Measurements from ENCODE around the gene ACOX2. TPM values are rescaled to one million over a fixed set of nuclear protein-coding genes. Genes with fewer than 3 reads are reported as not detected.

ACOX2 gene
- total RNA-seq, 1 experiment from 2014 or later = 12.8 TPM

DNA sequence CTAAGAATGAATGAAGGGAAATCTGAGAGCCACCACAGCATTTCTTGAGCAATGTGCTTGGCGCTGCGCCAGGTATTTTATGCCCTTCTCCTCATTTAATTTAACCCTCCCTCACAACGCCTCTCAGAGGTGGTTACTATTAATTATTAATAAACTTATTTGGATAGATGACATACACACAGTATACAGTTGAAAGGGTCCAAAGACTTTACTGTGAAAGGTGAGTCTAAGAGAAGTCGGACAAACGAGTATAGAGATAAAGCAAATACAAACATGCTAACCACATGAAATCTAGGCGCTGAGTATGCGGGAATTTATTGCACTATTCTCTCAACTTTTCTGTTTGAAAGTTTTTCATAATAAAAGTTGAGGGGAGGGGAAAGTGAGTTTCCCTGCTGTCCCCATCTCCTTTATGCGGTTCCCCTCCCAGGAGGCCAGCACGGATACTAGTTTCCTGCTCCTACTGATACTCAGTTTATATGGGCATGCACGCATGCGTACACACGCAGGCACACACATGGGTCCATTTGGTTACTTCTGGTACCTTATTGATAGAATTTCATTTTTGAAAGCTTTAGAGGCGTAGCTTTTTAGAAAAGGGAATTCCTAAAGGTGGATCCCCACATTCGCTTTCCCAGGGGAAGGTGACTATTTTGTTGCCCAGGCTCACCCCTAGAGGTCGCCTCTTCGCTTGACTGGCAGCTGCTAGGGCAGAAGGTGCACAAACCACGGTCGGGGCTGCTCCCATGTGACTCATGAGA, 73.6 kb downstream of the ACOX2 start (continued):
- no peak for TF ChIP-seq TCF7L2 (IDR thresholded peaks at IDR 0.05; ENCODE audit: borderline replicate concordance, extremely low read depth, insufficient read depth, insufficient read length)
- TF ChIP-seq, protein P1, sequence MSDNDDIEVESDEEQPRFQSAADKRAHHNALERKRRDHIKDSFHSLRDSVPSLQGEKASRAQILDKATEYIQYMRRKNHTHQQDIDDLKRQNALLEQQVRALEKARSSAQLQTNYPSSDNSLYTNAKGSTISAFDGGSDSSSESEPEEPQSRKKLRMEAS (IDR thresholded peaks at IDR 0.05) = peak; percentile 81
- TF ChIP-seq EZH2phosphoT487 (IDR thresholded peaks at IDR 0.05; ENCODE audit: borderline replicate concordance) = no peak
- TF ChIP-seq, protein P2, sequence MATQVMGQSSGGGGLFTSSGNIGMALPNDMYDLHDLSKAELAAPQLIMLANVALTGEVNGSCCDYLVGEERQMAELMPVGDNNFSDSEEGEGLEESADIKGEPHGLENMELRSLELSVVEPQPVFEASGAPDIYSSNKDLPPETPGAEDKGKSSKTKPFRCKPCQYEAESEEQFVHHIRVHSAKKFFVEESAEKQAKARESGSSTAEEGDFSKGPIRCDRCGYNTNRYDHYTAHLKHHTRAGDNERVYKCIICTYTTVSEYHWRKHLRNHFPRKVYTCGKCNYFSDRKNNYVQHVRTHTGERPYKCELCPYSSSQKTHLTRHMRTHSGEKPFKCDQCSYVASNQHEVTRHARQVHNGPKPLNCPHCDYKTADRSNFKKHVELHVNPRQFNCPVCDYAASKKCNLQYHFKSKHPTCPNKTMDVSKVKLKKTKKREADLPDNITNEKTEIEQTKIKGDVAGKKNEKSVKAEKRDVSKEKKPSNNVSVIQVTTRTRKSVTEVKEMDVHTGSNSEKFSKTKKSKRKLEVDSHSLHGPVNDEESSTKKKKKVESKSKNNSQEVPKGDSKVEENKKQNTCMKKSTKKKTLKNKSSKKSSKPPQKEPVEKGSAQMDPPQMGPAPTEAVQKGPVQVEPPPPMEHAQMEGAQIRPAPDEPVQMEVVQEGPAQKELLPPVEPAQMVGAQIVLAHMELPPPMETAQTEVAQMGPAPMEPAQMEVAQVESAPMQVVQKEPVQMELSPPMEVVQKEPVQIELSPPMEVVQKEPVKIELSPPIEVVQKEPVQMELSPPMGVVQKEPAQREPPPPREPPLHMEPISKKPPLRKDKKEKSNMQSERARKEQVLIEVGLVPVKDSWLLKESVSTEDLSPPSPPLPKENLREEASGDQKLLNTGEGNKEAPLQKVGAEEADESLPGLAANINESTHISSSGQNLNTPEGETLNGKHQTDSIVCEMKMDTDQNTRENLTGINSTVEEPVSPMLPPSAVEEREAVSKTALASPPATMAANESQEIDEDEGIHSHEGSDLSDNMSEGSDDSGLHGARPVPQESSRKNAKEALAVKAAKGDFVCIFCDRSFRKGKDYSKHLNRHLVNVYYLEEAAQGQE (IDR thresholded peaks at IDR 0.05; ENCODE audit: low read depth) = no peak
- TF ChIP-seq POLR2A (IDR thresholded peaks at IDR 0.05; ENCODE audit: borderline replicate concordance, extremely low read depth, insufficient read depth, insufficient read length) = peak; percentile 23

DNA sequence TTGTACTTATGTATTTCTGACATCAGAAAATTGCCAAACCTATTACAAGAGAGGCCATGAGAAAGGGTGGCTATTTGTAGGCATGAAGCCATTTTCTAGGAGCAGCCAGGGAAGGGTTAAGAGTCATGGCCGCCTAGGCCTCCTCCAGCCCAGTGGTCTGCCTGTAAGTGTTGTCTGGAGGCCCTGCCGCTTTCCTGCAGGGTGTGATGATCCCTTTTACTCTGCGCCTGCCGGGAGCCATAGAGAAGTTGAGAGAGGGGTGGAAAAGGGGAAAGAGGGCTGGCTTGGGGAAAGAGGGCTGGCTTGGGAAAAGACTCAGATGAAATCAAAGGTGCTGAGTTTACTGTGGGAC, 74.2 kb downstream of the ACOX2 start:
- no peak overlapping the region for H3K9ac ChIP-seq (ENCODE audit: low read length)
- BruUV-seq (replicated peaks) = no TSS peak
- H3K9me3 ChIP-seq (ENCODE audit: control insufficient read depth in 1 of 2, insufficient read depth in 1 of 2, low read depth in 1 of 2, low read length in 2 of 2) = no peaks in the 10 kb centered on the region
- H3K27ac ChIP-seq (ENCODE audit: low read depth, low read length) = no peak overlapping the region
- no peaks in the 10 kb centered on the region for H3K79me2 ChIP-seq (ENCODE audit: insufficient read depth, low read length)
- no peak for TF ChIP-seq FOSL1 (IDR thresholded peaks at IDR 0.05; ENCODE audit: low read depth)
- no peak for TF ChIP-seq SP1 (IDR thresholded peaks at IDR 0.05; ENCODE audit: low read depth)
- TF ChIP-seq EZH2 (IDR thresholded peaks at IDR 0.05) = no peak
- TF ChIP-seq, protein P3, sequence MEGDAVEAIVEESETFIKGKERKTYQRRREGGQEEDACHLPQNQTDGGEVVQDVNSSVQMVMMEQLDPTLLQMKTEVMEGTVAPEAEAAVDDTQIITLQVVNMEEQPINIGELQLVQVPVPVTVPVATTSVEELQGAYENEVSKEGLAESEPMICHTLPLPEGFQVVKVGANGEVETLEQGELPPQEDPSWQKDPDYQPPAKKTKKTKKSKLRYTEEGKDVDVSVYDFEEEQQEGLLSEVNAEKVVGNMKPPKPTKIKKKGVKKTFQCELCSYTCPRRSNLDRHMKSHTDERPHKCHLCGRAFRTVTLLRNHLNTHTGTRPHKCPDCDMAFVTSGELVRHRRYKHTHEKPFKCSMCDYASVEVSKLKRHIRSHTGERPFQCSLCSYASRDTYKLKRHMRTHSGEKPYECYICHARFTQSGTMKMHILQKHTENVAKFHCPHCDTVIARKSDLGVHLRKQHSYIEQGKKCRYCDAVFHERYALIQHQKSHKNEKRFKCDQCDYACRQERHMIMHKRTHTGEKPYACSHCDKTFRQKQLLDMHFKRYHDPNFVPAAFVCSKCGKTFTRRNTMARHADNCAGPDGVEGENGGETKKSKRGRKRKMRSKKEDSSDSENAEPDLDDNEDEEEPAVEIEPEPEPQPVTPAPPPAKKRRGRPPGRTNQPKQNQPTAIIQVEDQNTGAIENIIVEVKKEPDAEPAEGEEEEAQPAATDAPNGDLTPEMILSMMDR (IDR thresholded peaks at IDR 0.05 in 2 of 3, conservative IDR thresholded peaks at IDR 0.05 in 1 of 3; ENCODE audit: borderline replicate concordance in 1 of 3, insufficient read depth in 1 of 3, low read depth in 2 of 3, low read length in 2 of 3) = no peak
- TF ChIP-seq CBX3 (IDR thresholded peaks at IDR 0.05; ENCODE audit: low read depth) = no peak
- no peak for TF ChIP-seq YY1 (IDR thresholded peaks at IDR 0.05; ENCODE audit: extremely low read depth, insufficient replicate concordance, low read depth, low read length)
- TF ChIP-seq, protein P2 (IDR thresholded peaks at IDR 0.05; ENCODE audit: low read depth) = no peak
- TF ChIP-seq, protein P1 (IDR thresholded peaks at IDR 0.05) = no peak
- TF ChIP-seq RAD21 (IDR thresholded peaks at IDR 0.05; ENCODE audit: low read depth) = no peak
- intact Hi-C loops (cut with micrococcal nuclease) = loop anchor here (1.0 kb wide), 1 partner anchor 69 kb away; no protein-coding TSS in a partner anchor
- ChIA-PET RAD21 (ENCODE audit: low non-redundant PET in 1 of 2, low total read pairs in 2 of 2, uncharacterized antibody in 2 of 2, unreplicated experiment in 2 of 2) (no interaction called here), CTCF (no interaction called here), POLR2A (no interaction called here)
- peaks cover 0 to 12% of the 10 kb centered on the region in 2 experiments; a peak in 3 of 4 replicates for H3K4me1 ChIP-seq (ENCODE audit: control insufficient read depth in 1 of 2, insufficient read depth in 2 of 2, low read length in 2 of 2)
- H3K4me3 ChIP-seq (replicated peaks in 1 of 2; ENCODE audit: low read depth in 1 of 2, low read length in 2 of 2) = no peak overlapping the region
- H3K9me2 ChIP-seq (ENCODE audit: insufficient read depth) = no peaks in the 10 kb centered on the region
- no peak for DNase-seq (ENCODE audit: low read depth, low spot score)
- no peaks in the 10 kb centered on the region for H4K20me1 ChIP-seq (ENCODE audit: insufficient read depth)
- no peak for ATAC-seq
- H3K36me3 ChIP-seq (ENCODE audit: control insufficient read depth in 1 of 2, insufficient read depth in 2 of 2, low read length in 2 of 2) = no peaks in the 10 kb centered on the region
- no peak overlapping the region for H2AFZ ChIP-seq (ENCODE audit: low read depth, low read length, poor library complexity, severe bottlenecking)
- H3K4me2 ChIP-seq (ENCODE audit: low read length) = no peak overlapping the region
- H3K27me3 ChIP-seq (ENCODE audit: insufficient read depth, low read length) = no peaks in the 10 kb centered on the region
